Astrocyte (in vitro differentiated cells and primary cell): ENCODE measurements around the gene COL5A3. TPM values are rescaled to one million over a fixed set of nuclear protein-coding genes. Genes with fewer than 3 reads are reported as not detected.
"Not testable (repeated sequence)": the region's sequence is repeated elsewhere in the genome, so short reads cannot be mapped to it uniquely, and the experiment has no call there.

Experiments used
- DNase-seq: peaks from one replicate; pipeline ENCODE4 v3.0.0-alpha.2; 2010; ENCODE audit warnings: low read depth
- FAIRE-seq: peaks from 2 replicates; lab custom pipeline; 2011; peaks lifted over from hg19 to GRCh38; lab: Jason Lieb, UNC
- H2AFZ ChIP-seq: 2 replicates; pipeline ENCODE4 v1.6.0; 2012; ENCODE audit warnings: low read depth, low read length, inconsistent platforms
- H3K27ac ChIP-seq: 2 replicates; pipeline ENCODE4 v1.5.1; 2011; ENCODE audit warnings: low read depth, low read length, inconsistent platforms
- H3K27me3 ChIP-seq: 2 replicates; pipeline ENCODE4 v1.6.0; 2011; ENCODE audit warnings: low read length, inconsistent platforms; ENCODE audit not compliant: insufficient read depth
- H3K36me3 ChIP-seq: 2 replicates; pipeline ENCODE4 v1.5.1; 2011; ENCODE audit warnings: low read length, inconsistent platforms; ENCODE audit not compliant: insufficient read depth
- H3K4me1 ChIP-seq: 2 replicates; pipeline ENCODE4 v1.5.1; 2011; ENCODE audit warnings: low read length, inconsistent platforms; ENCODE audit not compliant: insufficient read depth
- H3K4me2 ChIP-seq: 2 replicates; pipeline ENCODE4 v1.6.0; 2012; ENCODE audit warnings: low read length, inconsistent platforms
- H3K4me3 ChIP-seq: 2 replicates; pipeline ENCODE4 v1.5.1; 2011; ENCODE audit warnings: low read depth, mild to moderate bottlenecking, low read length, inconsistent platforms; ENCODE audit not compliant: insufficient read depth
- H3K79me2 ChIP-seq: 2 replicates; pipeline ENCODE4 v1.6.0; 2012; ENCODE audit warnings: mild to moderate bottlenecking, low read length, inconsistent platforms; ENCODE audit not compliant: insufficient read depth
- H3K9ac ChIP-seq: 2 replicates; pipeline ENCODE4 v1.6.0; 2012; ENCODE audit warnings: mild to moderate bottlenecking, low read length, inconsistent platforms
- H3K9me3 ChIP-seq: 2 replicates; pipeline ENCODE4 v1.5.1; 2012; ENCODE audit warnings: low read depth, mild to moderate bottlenecking, low read length, inconsistent platforms; ENCODE audit not compliant: insufficient read depth
- H4K20me1 ChIP-seq: 2 replicates; pipeline ENCODE4 v1.6.0; 2012; ENCODE audit warnings: low read length, inconsistent platforms; ENCODE audit not compliant: insufficient read depth
- H3K27ac Mint-ChIP-seq: one replicate; pipeline ENCODE4 v1.8.0; 2021; ENCODE audit warnings: mild to moderate bottlenecking, mixed read lengths; ENCODE audit not compliant: unreplicated experiment
- H3K27me3 Mint-ChIP-seq: one replicate; pipeline ENCODE4 v1.8.0; 2021; ENCODE audit warnings: low read depth, mixed read lengths; ENCODE audit not compliant: unreplicated experiment
- H3K36me3 Mint-ChIP-seq: one replicate; pipeline ENCODE4 v1.8.0; 2021; ENCODE audit warnings: low read depth, mixed read lengths; ENCODE audit not compliant: unreplicated experiment
- H3K4me1 Mint-ChIP-seq: one replicate; pipeline ENCODE4 v1.8.0; 2021; ENCODE audit warnings: low read depth, mixed read lengths; ENCODE audit not compliant: unreplicated experiment
- H3K4me3 Mint-ChIP-seq: one replicate; pipeline ENCODE4 v1.8.0; 2021; ENCODE audit warnings: mild to moderate bottlenecking, moderate library complexity, mixed read lengths; ENCODE audit not compliant: unreplicated experiment
- H3K9me3 Mint-ChIP-seq: one replicate; pipeline ENCODE4 v1.8.0; 2021; ENCODE audit warnings: mild to moderate bottlenecking, mixed read lengths; ENCODE audit not compliant: unreplicated experiment
- CTCF ChIP-seq: IDR thresholded peaks from 2 replicates; pipeline ENCODE4 v1.5.1; 2011; ENCODE audit warnings: low read depth, mild to moderate bottlenecking, inconsistent platforms, low read length, moderate library complexity; ENCODE audit not compliant: insufficient read depth
- EZH2 ChIP-seq: IDR thresholded peaks from 2 replicates; pipeline ENCODE4 v1.6.1; 2012; ENCODE audit warnings: mild to moderate bottlenecking, low read length, inconsistent platforms; ENCODE audit not compliant: insufficient read depth
- total RNA-seq: library from RNA; stranded (reverse); gene quantifications from 2 replicates; pipeline ENCODE4 v1.2.1, GENCODE V29; 2021

COL5A3 gene
- total RNA-seq, 1 donor from 2014 or later, result 22.2 TPM

GRCh38 chr19:10026744-10027143, 16.4 kb upstream of the COL5A3 start:
- FAIRE-seq, result no peak

DNA sequence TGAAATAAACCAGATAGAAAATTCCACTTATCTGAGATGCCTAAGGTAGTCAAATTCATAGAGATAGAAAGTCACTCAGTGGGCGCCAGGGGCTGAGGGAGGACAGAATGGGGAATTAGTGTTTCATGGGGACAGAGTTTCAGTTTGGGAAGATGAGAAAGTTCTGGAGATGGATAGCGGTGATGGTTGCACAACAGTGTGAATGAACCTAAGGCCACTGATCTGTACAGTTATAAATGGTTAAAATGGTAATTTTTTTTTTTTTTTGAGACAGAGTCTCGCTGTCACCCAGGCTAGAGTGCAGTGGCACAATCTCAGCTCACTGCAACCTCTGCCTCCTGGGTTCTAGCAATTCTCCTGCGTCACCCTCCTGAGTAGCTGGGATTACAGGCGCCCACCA, 12.8 kb upstream of the COL5A3 start:
- FAIRE-seq, H3K27ac ChIP-seq, H3K36me3 Mint-ChIP-seq, H3K4me1 Mint-ChIP-seq, H3K9ac ChIP-seq, H3K4me3 Mint-ChIP-seq, H3K4me3 ChIP-seq, H4K20me1 ChIP-seq, H3K27ac Mint-ChIP-seq, H3K4me2 ChIP-seq, H3K79me2 ChIP-seq, H3K9me3 Mint-ChIP-seq, H3K9me3 ChIP-seq, DNase-seq, H3K27me3 ChIP-seq, H2AFZ ChIP-seq, H3K36me3 ChIP-seq: not testable (repeated sequence)
- H3K27me3 Mint-ChIP-seq, result peaks cover 17% of the 10 kb centered on the region
- H3K4me1 ChIP-seq, result peaks cover 13% of the 10 kb centered on the region

More at GRCh38 chr19:10026744-10027143, 16.4 kb upstream of the COL5A3 start:
- no peak overlapping the region for H3K4me3 ChIP-seq
- H3K4me3 Mint-ChIP-seq, result no peak overlapping the region
- no peaks in the 10 kb centered on the region for H3K79me2 ChIP-seq
- H3K27me3 Mint-ChIP-seq, result peaks cover 9% of the 10 kb centered on the region
- no peak overlapping the region for H3K4me2 ChIP-seq
- no peaks in the 10 kb centered on the region for H4K20me1 ChIP-seq
- no peak for DNase-seq
- H3K9me3 ChIP-seq, result no peaks in the 10 kb centered on the region
- H3K36me3 ChIP-seq, result no peaks in the 10 kb centered on the region
- no peak overlapping the region for H2AFZ ChIP-seq
- H3K9ac ChIP-seq, result no peak overlapping the region
- H3K36me3 Mint-ChIP-seq, result peaks cover 2% of the 10 kb centered on the region
- no peaks in the 10 kb centered on the region for H3K9me3 Mint-ChIP-seq
- H3K27me3 ChIP-seq, result peaks cover 25% of the 10 kb centered on the region
- TF ChIP-seq EZH2 (no peak), CTCF (no peak)
- H3K27ac Mint-ChIP-seq, result no peak overlapping the region
- H3K27ac ChIP-seq, result no peak overlapping the region
- peaks cover 6% of the 10 kb centered on the region for H3K4me1 ChIP-seq
- peaks cover 2% of the 10 kb centered on the region for H3K4me1 Mint-ChIP-seq

- Mint-ChIP-seq H3K36me3 (peaks cover 5% of the 10 kb centered on the region), H3K4me1 (peaks cover 4% of the 10 kb centered on the region), H3K9me3 (peaks cover 2% of the 10 kb centered on the region), H3K27ac (no peak overlapping the region), H3K27me3 (peaks cover 19% of the 10 kb centered on the region), H3K4me3 (no peak overlapping the region)
- Histone ChIP-seq H3K27me3 (peaks cover 10% of the 10 kb centered on the region), H3K9ac (no peak overlapping the region), H3K79me2 (no peaks in the 10 kb centered on the region), H3K4me3 (no peak overlapping the region), H3K9me3 (no peaks in the 10 kb centered on the region), H3K4me2 (no peak overlapping the region), H2AFZ (no peak overlapping the region), H4K20me1 (no peaks in the 10 kb centered on the region), H3K4me1 (peaks cover 7% of the 10 kb centered on the region), H3K36me3 (no peaks in the 10 kb centered on the region), H3K27ac (no peak overlapping the region)
- TF ChIP-seq CTCF (no peak), EZH2 (no peak)
- DNase-seq (no peak), FAIRE-seq (no peak)
These were observed 11.6 kb upstream of the COL5A3 start for GRCh38 chr19:10021863-10022262.
